Endothelial cell of umbilical vein (primary cell): ENCODE results near the gene ADA.

Experiments
- CTCF ChIP-seq, 2 donors: IDR thresholded peaks; 1 replicate in 1 of 2; 2 replicates in 1 of 2; pipeline ENCODE4 v1.5.1; 2011; ENCODE audit warnings: low read length in 2 of 2, mild to moderate bottlenecking in 2 of 2, moderate library complexity in 2 of 2, control low read depth in 1 of 2, inconsistent platforms in 1 of 2, low read depth in 1 of 2; ENCODE audit not compliant: insufficient read depth in 1 of 2; ENCODE audit errors: extremely low read depth in 1 of 2
- GATA2 ChIP-seq: IDR thresholded peaks from 2 replicates; pipeline ENCODE4 v1.7.0; 2011; ENCODE audit warnings: low read depth, mild to moderate bottlenecking, moderate library complexity, mixed read lengths, low read length; ENCODE audit not compliant: insufficient read length, insufficient read depth
- JUN ChIP-seq: IDR thresholded peaks from 2 replicates; pipeline ENCODE4 v1.6.1; 2011; ENCODE audit warnings: borderline replicate concordance, low read depth; ENCODE audit not compliant: insufficient read length, insufficient read depth

GRCh38 chr20:44592366-44592765 lies 59.1 kb downstream of the ADA start:
- TF ChIP-seq JUN: no peak
- no peak for TF ChIP-seq CTCF (IDR thresholded peaks at IDR 0.05; ENCODE audit: extremely low read depth in 1 of 2, insufficient read depth in 1 of 2, low read depth in 1 of 2, low read length in 2 of 2)
- TF ChIP-seq GATA2: no peak
